ENCODE measurements around the gene CMTM3.

DNA sequence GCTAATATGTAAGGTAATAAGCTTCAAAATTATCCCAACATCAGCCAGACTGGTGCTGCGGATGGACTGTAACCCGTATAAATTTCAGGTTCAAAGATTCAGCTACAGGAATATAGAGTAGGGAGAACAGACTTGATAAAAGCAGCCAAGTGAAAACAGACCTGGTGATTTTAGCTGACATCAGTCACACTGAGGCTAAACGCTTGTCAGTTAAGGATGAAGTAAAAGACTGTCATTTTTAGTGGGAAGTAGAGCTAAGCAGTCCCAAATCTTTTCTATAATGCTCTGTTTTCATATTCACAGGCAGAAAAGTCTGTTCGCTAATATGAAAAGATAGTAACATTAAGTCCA is 56.7 kb downstream of the CMTM3 start:
- TF ChIP-seq CTCF (IDR thresholded peaks at IDR 0.05) (no peak), ZFX (IDR thresholded peaks at IDR 0.05; ENCODE audit: borderline replicate concordance) (no peak)
